Measurements from ENCODE around the gene LYRM1. TPM values are rescaled to one million over a fixed set of nuclear protein-coding genes. Genes with fewer than 3 reads are reported as not detected.

The LYRM1 gene
- polyA plus RNA-seq, 1 of the 3 experiments (the other 2 are of a cell fraction): 18.1 TPM

GRCh38 chr16:20938426-20938825, 37.9 kb downstream of the LYRM1 start:
- no peaks in the 10 kb centered on the region for H3K36me3 ChIP-seq (replicated peaks in 1 of 2; ENCODE audit: control insufficient read depth in 1 of 2, insufficient read depth in 2 of 2, low read length in 1 of 2)
- H3K9ac ChIP-seq: no peak overlapping the region
- ChIA-PET POLR2A (interaction anchor here (0.7 kb wide), 1 partner anchor 1278 kb away, joined by 4 read pairs; no protein-coding TSS in a partner anchor), CTCF (interaction anchor here (1.6 kb wide), 1 partner anchor 10 kb away, joined by 4 read pairs; no protein-coding TSS in a partner anchor)
- H3K9me3 ChIP-seq: no peaks in the 10 kb centered on the region
- H4K20me1 ChIP-seq (ENCODE audit: insufficient read depth): no peaks in the 10 kb centered on the region
- WGBS (ENCODE audit: low lambda C conversion rate): 34% methylated on average over 2 of the region's 2 CpGs
- DNase-seq: no peak
- H3K4me3 ChIP-seq (ENCODE audit: low read depth in 2 of 2, low read length in 1 of 2): no peak overlapping the region
- no peak overlapping the region for H2AFZ ChIP-seq (ENCODE audit: low read depth)
- H3K27me3 ChIP-seq (ENCODE audit: insufficient read depth): no peaks in the 10 kb centered on the region
- H3K27ac ChIP-seq (ENCODE audit: low read depth in 2 of 2, low read length in 1 of 2): no peak overlapping the region
- no peaks in the 10 kb centered on the region for H3F3A ChIP-seq (replicated peaks; ENCODE audit: insufficient read depth)
- no peaks in the 10 kb centered on the region for H3K79me2 ChIP-seq (ENCODE audit: insufficient read depth)
- H3K9me2 ChIP-seq: no peaks in the 10 kb centered on the region
- TF ChIP-seq GABPA (IDR thresholded peaks at IDR 0.05; ENCODE audit: low read depth) (no peak), MEF2A (IDR thresholded peaks at IDR 0.05; ENCODE audit: borderline replicate concordance, low read depth) (no peak), CHD2 (IDR thresholded peaks at IDR 0.05; ENCODE audit: low read length, partially characterized antibody) (no peak), ELF1 (IDR thresholded peaks at IDR 0.05) (no peak), RAD21 (IDR thresholded peaks at IDR 0.05; ENCODE audit: low read length) (no peak), MXI1 (IDR thresholded peaks at IDR 0.05; ENCODE audit: low read depth, low read length) (no peak), FOXM1 (IDR thresholded peaks at IDR 0.05; ENCODE audit: low read depth) (no peak), JUND (IDR thresholded peaks at IDR 0.05) (no peak), TCF12 (IDR thresholded peaks at IDR 0.05) (no peak), CTCF (IDR thresholded peaks at IDR 0.05) (no peak), FOXJ3 (CRISPR knock-in tag; IDR thresholded peaks at IDR 0.05) (no peak), POLR2AphosphoS5 (IDR thresholded peaks at IDR 0.05; ENCODE audit: low read depth, low read length) (no peak), SIN3A (IDR thresholded peaks at IDR 0.05; ENCODE audit: borderline replicate concordance, low read depth, low read length) (no peak), RXRA (IDR thresholded peaks at IDR 0.05; ENCODE audit: borderline replicate concordance, low read depth) (no peak), NFIC (IDR thresholded peaks at IDR 0.05; ENCODE audit: borderline replicate concordance) (no peak), TEAD4 (IDR thresholded peaks at IDR 0.05; ENCODE audit: borderline replicate concordance, insufficient read depth) (no peak), FOSL2 (IDR thresholded peaks at IDR 0.05; ENCODE audit: borderline replicate concordance, low read depth) (no peak)
- no peak overlapping the region for H3K4me2 ChIP-seq
- H3K4me1 ChIP-seq (ENCODE audit: control insufficient read depth in 1 of 2, insufficient read depth in 2 of 2, low read depth in 1 of 2, low read length in 1 of 2): no peaks in the 10 kb centered on the region; a peak in 1 of 4 replicates

GRCh38 chr16:20939611-20940010, 39.0 kb downstream of the LYRM1 start:
- ChIA-PET POLR2A (no interaction called here), CTCF (no interaction called here)
- Histone ChIP-seq H3K27me3 (ENCODE audit: insufficient read depth) (no peaks in the 10 kb centered on the region), H3K36me3 (replicated peaks in 1 of 2; ENCODE audit: control insufficient read depth in 1 of 2, insufficient read depth in 2 of 2, low read length in 1 of 2) (no peaks in the 10 kb centered on the region), H3K9me3 (no peaks in the 10 kb centered on the region), H3K4me3 (ENCODE audit: low read depth in 2 of 2, low read length in 1 of 2) (no peak overlapping the region), H4K20me1 (ENCODE audit: insufficient read depth) (no peaks in the 10 kb centered on the region), H3K9ac (no peak overlapping the region), H3K27ac (ENCODE audit: low read depth in 2 of 2, low read length in 1 of 2) (no peak overlapping the region), H3K4me1 (ENCODE audit: control insufficient read depth in 1 of 2, insufficient read depth in 2 of 2, low read depth in 1 of 2, low read length in 1 of 2) (no peaks in the 10 kb centered on the region; a peak in 1 of 4 replicates), H3F3A (replicated peaks; ENCODE audit: insufficient read depth) (no peaks in the 10 kb centered on the region), H3K9me2 (no peaks in the 10 kb centered on the region), H3K79me2 (ENCODE audit: insufficient read depth) (no peaks in the 10 kb centered on the region), H2AFZ (ENCODE audit: low read depth) (no peak overlapping the region), H3K4me2 (no peak overlapping the region)
- TF ChIP-seq FOSL2 (IDR thresholded peaks at IDR 0.05; ENCODE audit: borderline replicate concordance, low read depth): no peak
- TF ChIP-seq POLR2AphosphoS5 (IDR thresholded peaks at IDR 0.05; ENCODE audit: low read depth, low read length): no peak
- no peak for TF ChIP-seq SMC3 (IDR thresholded peaks at IDR 0.05; ENCODE audit: low read depth, low read length)
- TF ChIP-seq ELF1 (IDR thresholded peaks at IDR 0.05): no peak
- no peak for TF ChIP-seq JUND (IDR thresholded peaks at IDR 0.05)
- no peak for TF ChIP-seq FOXJ3 (CRISPR knock-in tag; IDR thresholded peaks at IDR 0.05)
- TF ChIP-seq TAF1 (IDR thresholded peaks at IDR 0.05; ENCODE audit: borderline replicate concordance, low read depth, low read length): no peak
- no peak for TF ChIP-seq RCOR1 (IDR thresholded peaks at IDR 0.05; ENCODE audit: low read length)
- no peak for DNase-seq
